GM18499 (cell line): ENCODE measurements around the gene PTK7.
"Not testable (repeated sequence)": the region's sequence is repeated elsewhere in the genome, so short reads cannot be mapped to it uniquely, and the experiment has no call there.

ENCODE experiments used
- ATAC-seq: cut with Tn5 transposase; IDR thresholded peaks from one replicate; pipeline ENCODE4 v1.9.1; 2021; ENCODE audit warnings: moderate number of reproducible peaks; ENCODE audit not compliant: insufficient read depth, unreplicated experiment

The PTK7 gene

GRCh38 chr6:43075670-43076463 is at the start of gene PTK7:
Gene PTK7, plus strand, starts transcription at chr6:43076314. Its CDS starts 175 bp downstream, at chr6:43076489.
- ATAC-seq: no peak

GRCh38 chr6:43026365-43026764 is 49.7 kb upstream of the PTK7 start:
- no peak for ATAC-seq

- ATAC-seq: no peak
Measured at GRCh38 chr6:43029120-43029519, 47.0 kb upstream of the PTK7 start.

DNA sequence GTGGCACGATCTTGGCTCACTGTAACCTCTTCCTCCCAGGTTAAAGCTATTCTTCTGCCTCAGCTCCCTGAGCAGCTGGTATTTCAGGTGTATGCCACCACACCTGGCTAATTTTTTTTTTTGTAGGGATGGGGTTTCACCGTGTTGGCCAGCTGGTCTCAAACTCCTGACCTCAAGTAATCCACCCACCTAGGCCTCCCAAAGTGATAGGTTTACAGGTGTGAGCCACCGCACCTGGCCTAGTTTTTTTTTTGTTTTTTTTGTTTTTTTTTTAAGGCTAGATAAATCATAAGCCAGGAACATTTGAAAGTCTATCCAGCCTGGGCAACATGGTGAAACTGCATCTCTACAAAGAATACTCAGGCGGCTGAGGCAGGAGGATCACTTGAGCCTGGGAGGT is 43.8 kb upstream of the PTK7 start:
- ATAC-seq: no peak

GRCh38 chr6:43033496-43034189 is 42.5 kb upstream of the PTK7 start:
- no peak for ATAC-seq

GRCh38 chr6:43034190-43034525 is 42.0 kb upstream of the PTK7 start:
- ATAC-seq: no peak

DNA sequence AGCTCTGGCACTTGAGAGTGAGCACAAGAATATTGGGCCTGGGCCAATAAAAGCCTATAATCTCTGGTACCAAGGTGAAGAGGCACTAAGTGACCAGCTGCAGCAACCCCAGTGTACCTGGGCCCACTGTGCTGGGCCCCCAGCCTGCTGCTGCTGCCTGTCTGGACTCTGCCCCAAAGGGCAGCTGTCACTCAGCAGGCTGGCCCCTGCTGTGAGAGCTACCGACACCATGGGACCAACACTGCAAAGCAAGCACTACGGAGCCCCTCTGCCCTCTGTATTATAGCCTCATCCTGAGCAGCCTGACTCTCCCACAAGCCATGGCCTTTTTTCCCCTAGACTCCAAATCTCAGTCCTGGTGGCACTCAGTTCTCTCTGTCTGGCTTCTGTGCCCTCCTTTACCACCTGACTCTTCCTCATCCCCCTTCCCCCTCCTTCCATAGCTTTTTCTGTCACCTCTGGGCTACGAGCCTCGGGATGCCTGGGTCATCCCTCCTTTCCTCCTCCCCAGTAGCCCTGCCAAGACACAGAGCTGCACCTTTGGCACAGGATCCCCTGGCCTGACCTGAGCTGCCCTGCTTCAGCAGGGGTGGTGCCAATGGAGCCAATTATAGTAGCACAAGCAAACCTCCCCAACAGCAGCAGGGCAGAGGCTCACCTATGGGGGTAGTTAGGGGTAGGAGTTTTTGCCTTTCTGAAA is 40.5 kb upstream of the PTK7 start:
- no peak for ATAC-seq

DNA sequence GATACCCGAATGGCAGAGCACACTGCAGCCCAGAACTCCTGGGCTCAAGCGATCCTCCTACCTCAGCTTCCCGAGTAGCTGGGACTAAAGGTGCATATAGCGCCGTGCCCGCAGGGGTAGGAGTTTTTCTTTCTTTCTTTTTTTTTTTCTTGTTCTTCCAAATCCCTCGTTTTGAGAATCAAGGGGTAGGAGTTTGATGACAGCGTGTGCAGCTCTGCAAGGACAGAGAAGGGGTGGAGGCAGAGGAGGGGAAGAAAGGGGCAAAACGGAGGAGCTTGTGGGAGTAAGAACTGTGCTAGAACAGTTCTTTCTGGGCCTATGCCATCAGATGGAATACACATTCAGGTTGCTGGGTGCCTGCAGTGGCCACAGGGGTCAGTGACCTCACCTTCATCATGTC is 39.4 kb upstream of the PTK7 start:
- ATAC-seq: no peak

GRCh38 chr6:43037197-43037596 is 38.9 kb upstream of the PTK7 start:
- no peak for ATAC-seq

DNA sequence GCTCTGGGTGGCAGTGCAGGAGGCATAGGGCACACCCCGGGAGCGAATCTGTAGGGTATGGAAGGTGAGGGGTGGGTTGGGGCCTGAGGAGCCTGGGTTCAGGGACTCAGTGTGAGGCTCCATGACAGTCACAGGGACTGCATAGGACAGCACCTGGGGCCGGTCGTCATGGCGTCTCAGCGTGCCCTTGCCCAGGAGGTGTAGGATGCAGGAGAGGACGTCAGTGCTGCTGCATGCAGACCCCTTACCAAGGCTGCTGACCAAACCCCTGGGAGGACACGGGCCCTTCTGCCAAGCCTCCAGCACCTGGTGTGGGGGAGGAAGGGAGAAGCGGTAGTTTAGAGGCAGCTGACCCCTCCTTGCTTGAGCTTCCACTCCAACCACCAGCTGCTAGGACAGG is 38.4 kb upstream of the PTK7 start:
- ATAC-seq: no peak

DNA sequence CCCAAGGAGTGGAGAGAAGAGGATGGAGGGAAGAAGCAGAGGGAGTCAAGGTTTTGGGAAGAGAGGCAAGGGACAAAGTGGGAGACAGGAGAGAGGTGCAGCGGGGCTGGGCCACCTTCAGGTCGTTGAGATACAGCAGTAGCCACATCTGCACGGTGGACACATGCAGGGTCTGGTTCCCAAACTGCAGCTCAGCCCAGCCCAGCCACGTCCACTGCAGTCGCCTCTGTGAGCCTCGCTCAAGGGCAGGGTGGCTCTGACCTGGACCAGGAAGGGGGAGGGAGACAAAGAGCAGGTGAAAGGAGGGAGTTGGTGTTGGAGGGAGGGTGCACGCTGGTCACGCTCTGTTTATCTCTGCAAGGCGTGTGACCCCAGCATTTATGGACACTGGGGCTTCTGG is 37.4 kb upstream of the PTK7 start:
- no peak for ATAC-seq

DNA sequence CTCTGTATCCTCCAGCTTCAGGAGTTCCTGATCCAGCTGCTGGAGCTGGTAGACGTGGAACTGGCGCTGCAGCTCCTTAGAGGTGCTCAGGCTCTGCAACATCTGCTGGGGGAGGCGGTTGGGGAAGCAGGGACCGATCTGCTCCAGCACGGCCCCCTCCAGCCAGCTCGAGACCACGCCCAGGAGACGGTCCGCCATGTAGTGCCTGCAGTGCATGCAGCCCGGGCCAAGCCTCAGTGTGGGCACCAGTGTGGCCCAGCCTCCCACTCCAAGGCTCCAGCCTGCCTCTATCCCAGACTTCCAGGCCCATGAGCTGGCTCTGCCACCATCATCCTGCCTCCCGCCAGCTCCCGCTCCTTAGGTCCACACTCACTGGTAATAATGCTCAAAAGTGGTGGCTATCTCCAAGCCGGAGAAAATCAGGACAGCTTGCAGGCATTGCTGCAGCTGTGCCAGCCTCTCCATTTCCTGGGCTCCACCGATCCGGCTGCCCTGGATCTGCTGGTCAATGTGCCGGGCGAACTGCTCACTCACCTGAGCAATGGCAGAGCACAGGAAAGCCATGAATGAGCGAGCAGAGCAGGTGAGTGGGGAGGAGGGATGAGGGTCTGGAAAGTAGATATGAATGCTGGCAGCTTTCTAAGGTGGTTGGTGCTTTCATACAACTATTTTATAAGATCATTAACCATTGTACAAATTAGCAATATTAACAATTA is 35.4 kb upstream of the PTK7 start:
- no peak for ATAC-seq

DNA sequence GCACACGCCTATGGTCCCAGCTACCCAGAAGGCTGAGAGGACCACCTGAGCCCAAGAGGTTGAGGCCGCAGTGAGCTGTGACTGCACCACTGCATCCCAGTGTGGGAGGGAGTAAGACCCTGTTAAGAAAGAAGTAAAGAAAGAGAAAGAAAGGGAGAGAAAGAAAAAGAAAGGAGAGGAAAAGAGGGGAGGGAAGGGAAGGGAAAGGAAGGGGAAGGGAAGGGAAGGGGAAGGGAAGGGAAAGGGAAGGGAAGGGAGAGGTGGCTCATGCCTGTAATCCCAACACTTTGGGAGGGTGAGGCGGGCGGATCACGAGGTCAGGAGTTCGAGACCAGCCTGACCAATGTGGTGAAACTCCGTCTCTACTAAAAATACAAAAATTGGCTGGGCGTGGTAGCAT is 34.6 kb upstream of the PTK7 start:
- not testable (repeated sequence) for ATAC-seq

DNA sequence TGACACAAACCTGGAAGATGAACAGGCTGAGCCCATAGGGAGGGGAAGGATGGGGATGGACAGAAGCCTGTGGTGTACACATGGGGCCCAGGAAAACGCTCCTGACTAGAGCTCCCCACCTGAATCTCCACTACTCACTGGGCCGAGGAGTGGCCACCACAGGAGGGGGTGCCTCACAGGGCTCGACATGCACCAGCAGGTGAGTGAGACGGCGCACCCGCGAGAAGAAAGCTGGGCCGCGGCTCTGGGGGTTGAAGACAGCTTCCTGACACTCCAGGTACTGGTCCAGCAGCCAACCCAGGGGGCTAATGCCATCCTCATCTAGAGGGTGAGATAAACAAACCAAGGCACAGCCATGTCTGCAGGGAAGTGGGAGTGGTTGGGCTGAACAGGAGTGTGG is 32.8 kb upstream of the PTK7 start:
- no peak for ATAC-seq

GRCh38 chr6:43045371-43045930 is 30.7 kb upstream of the PTK7 start:
- ATAC-seq: no peak

- no peak for ATAC-seq
Measured at GRCh38 chr6:43047998-43048397, 28.1 kb upstream of the PTK7 start.

- ATAC-seq: no peak
Measured at GRCh38 chr6:43050981-43051380, 25.1 kb upstream of the PTK7 start.

DNA sequence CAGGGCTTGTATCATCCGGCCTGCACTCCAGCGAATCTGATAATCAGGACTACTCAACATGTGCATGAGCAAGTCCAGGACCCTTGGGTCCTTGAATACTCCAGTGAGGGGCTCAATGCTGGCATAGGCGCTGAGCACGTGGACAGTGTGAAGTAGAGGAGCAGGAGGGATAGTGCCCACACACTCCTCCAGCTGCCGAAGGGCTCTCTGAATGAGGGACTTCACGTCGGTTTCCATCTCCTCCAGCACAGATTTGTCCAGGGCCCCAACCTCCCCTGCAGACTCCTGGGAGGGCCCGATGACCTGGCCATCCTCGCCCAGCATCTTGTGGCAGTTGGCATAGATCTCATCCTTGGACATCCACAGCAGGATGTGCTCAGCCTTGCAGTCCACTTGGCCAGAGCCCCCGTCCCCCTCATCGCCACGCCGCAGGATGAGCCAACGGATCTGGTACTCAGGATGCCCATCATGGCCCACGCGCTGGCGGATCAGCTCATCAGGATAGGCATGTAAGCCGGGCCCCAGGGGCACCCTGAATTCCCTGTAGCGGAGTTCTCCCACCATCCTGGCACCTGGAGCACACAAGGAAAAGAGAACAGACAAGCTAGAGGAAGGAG is 23.8 kb upstream of the PTK7 start:
- ATAC-seq: no peak

GRCh38 chr6:43052842-43053544 is 23.1 kb upstream of the PTK7 start:
- ATAC-seq: no peak
